PC-3 (cell line): ENCODE data around the gene DEFB131B. TPM values are rescaled to one million over a fixed set of nuclear protein-coding genes. Genes with fewer than 3 reads are reported as not detected.
"Not testable (repeated sequence)": the region's sequence is repeated elsewhere in the genome, so short reads cannot be mapped to it uniquely, and the experiment has no call there.

ENCODE experiments used
- ATAC-seq: fragments of 200-7000 bp; cut with Tn5 transposase; 2 replicates; pipeline ENCODE4 v1.9.1; 2020; ENCODE audit warnings: mild to moderate bottlenecking, moderate library complexity
- BruUV-seq: library from RNA; stranded (reverse); fragments of 400-500 nt; replicated peaks from 2 replicates; lab custom pipeline; 2021; lab: Mats Ljungman, UMichigan
- CTCF ChIA-PET: fragments of 300-600 bp; sonication (Branson Sonifier 250); formaldehyde crosslinking; loops from one replicate; lab custom pipeline; 2022; ENCODE audit warnings: antibody characterized with exemption; lab: Charles Lee
- POLR2A ChIA-PET: fragments of 300-600 bp; sonication (Branson Sonifier 250); formaldehyde crosslinking; loops from one replicate; lab custom pipeline; 2022; ENCODE audit warnings: antibody characterized with exemption; ENCODE audit not compliant: unreplicated experiment; lab: Charles Lee
- DNase-seq: peaks from one replicate; pipeline ENCODE4 v3.0.0-alpha.2; 2015
- H2AFZ ChIP-seq: fragments of 300-600 bp; sonication (generic); 2 replicates; pipeline ENCODE4 v1.6.0; 2016; ENCODE audit warnings: antibody characterized with exemption, low read length
- H3F3A ChIP-seq: fragments of 300-600 bp; sonication (generic); one replicate; pipeline ENCODE4 v1.6.0; 2017; ENCODE audit warnings: antibody characterized with exemption, low read length, control low read depth, mild to moderate bottlenecking; ENCODE audit not compliant: unreplicated experiment
- H3K27ac ChIP-seq: fragments of 300-600 bp; sonication (generic); 2 replicates; pipeline ENCODE4 v1.5.1; 2016; ENCODE audit warnings: mild to moderate bottlenecking, low read length
- H3K27me3 ChIP-seq: fragments of 300-600 bp; sonication (generic); 2 replicates; pipeline ENCODE4 v1.6.1; 2016; ENCODE audit warnings: low read length, mixed read lengths
- H3K36me3 ChIP-seq: fragments of 300-600 bp; sonication (generic); 2 replicates; pipeline ENCODE4 v1.6.1; 2016; ENCODE audit warnings: low read depth, mixed run types, low read length, mixed read lengths
- H3K4me1 ChIP-seq: fragments of 300-600 bp; sonication (generic); 2 replicates; pipeline ENCODE4 v1.5.1; 2016; ENCODE audit warnings: low read length; ENCODE audit not compliant: insufficient read depth
- H3K4me2 ChIP-seq: fragments of 300-600 bp; sonication (generic); 2 replicates; pipeline ENCODE4 v1.6.0; 2016; ENCODE audit warnings: low read length
- H3K4me3 ChIP-seq: fragments of 300-600 bp; sonication (generic); 2 replicates; pipeline ENCODE4 v1.5.1; 2016; ENCODE audit warnings: mild to moderate bottlenecking, low read length, mixed read lengths
- H3K79me2 ChIP-seq: fragments of 300-600 bp; sonication (generic); 2 replicates; pipeline ENCODE4 v1.6.1; 2017; ENCODE audit warnings: low read length, mixed read lengths
- H3K9ac ChIP-seq: fragments of 300-600 bp; sonication (generic); 2 replicates; pipeline ENCODE4 v1.6.0; 2016; ENCODE audit warnings: mild to moderate bottlenecking, low read length
- H3K9me2 ChIP-seq: fragments of 300-600 bp; sonication (generic); replicated peaks from 2 replicates; pipeline ENCODE4 v1.6.1; 2016; ENCODE audit warnings: mixed run types, low read length, mixed read lengths
- H3K9me3 ChIP-seq: fragments of 300-600 bp; sonication (generic); 2 replicates; pipeline ENCODE4 v1.6.1; 2016; ENCODE audit warnings: low read length, mixed read lengths
- H4K20me1 ChIP-seq: fragments of 300-600 bp; sonication (generic); 2 replicates; pipeline ENCODE4 v1.6.1; 2016; ENCODE audit warnings: low read length, mixed read lengths
- EZH2 ChIP-seq: fragments of 300-600 bp; sonication (generic); IDR thresholded peaks from one replicate; pipeline ENCODE4 v1.6.1; 2017; ENCODE audit warnings: antibody characterized with exemption, mild to moderate bottlenecking, low read length; ENCODE audit not compliant: unreplicated experiment
- EZH2phosphoT487 ChIP-seq: fragments of 300-600 bp; sonication (generic); IDR thresholded peaks from 2 replicates; pipeline ENCODE4 v1.6.1; 2018; ENCODE audit warnings: mild to moderate bottlenecking, antibody characterized with exemption, low read length, borderline replicate concordance
- intact Hi-C: fragments of 100-400 bp; cut with micrococcal nuclease; formaldehyde crosslinking; loops from 2 replicates; pipeline ENCODE4 v1.9.0; 2023
- total RNA-seq: library from RNA; depleted of rRNA; stranded (reverse); fragments of >200 nt; gene quantifications from 2 replicates; pipeline ENCODE4 v1.2.3, GENCODE V29; 2014
- TF ChIP-seq, protein P1 (sequence below): fragments of 300-600 bp; sonication (generic); conservative IDR thresholded peaks from 2 replicates; pipeline ENCODE4 v1.5.1; 2017; ENCODE audit warnings: antibody characterized with exemption, low read depth, mild to moderate bottlenecking, low read length

The DEFB131B gene
- total RNA-seq, 1 experiment from 2014 or later, result not detected

GRCh38 chr11:71908218-71908617 lies 30.0 kb downstream of the DEFB131B start:
- no peaks in the 10 kb centered on the region for H3K79me2 ChIP-seq
- no peaks in the 10 kb centered on the region for H3K9me2 ChIP-seq
- no peaks in the 10 kb centered on the region for H3F3A ChIP-seq
- ATAC-seq, result no peak
- H3K9ac ChIP-seq, result no peak overlapping the region
- POLR2A ChIA-PET, result no interaction called here
- H3K9me3 ChIP-seq, result no peaks in the 10 kb centered on the region
- CTCF ChIA-PET, result no interaction called here
- H3K4me3 ChIP-seq, result no peak overlapping the region
- no peak for TF ChIP-seq EZH2phosphoT487
- no peak for TF ChIP-seq EZH2
- TF ChIP-seq, protein P1, sequence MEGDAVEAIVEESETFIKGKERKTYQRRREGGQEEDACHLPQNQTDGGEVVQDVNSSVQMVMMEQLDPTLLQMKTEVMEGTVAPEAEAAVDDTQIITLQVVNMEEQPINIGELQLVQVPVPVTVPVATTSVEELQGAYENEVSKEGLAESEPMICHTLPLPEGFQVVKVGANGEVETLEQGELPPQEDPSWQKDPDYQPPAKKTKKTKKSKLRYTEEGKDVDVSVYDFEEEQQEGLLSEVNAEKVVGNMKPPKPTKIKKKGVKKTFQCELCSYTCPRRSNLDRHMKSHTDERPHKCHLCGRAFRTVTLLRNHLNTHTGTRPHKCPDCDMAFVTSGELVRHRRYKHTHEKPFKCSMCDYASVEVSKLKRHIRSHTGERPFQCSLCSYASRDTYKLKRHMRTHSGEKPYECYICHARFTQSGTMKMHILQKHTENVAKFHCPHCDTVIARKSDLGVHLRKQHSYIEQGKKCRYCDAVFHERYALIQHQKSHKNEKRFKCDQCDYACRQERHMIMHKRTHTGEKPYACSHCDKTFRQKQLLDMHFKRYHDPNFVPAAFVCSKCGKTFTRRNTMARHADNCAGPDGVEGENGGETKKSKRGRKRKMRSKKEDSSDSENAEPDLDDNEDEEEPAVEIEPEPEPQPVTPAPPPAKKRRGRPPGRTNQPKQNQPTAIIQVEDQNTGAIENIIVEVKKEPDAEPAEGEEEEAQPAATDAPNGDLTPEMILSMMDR, result no peak
- no peaks in the 10 kb centered on the region for H4K20me1 ChIP-seq
- no peaks in the 10 kb centered on the region for H3K27me3 ChIP-seq
- no peak overlapping the region for H2AFZ ChIP-seq
- no TSS peak for BruUV-seq
- intact Hi-C loops, result no loop called here
- H3K4me2 ChIP-seq, result no peak overlapping the region
- no peak for DNase-seq
- H3K27ac ChIP-seq, result no peak overlapping the region
- H3K36me3 ChIP-seq, result no peaks in the 10 kb centered on the region
- peaks cover 8% of the 10 kb centered on the region; the same call in 1 of the 2 replicates for H3K4me1 ChIP-seq

DNA sequence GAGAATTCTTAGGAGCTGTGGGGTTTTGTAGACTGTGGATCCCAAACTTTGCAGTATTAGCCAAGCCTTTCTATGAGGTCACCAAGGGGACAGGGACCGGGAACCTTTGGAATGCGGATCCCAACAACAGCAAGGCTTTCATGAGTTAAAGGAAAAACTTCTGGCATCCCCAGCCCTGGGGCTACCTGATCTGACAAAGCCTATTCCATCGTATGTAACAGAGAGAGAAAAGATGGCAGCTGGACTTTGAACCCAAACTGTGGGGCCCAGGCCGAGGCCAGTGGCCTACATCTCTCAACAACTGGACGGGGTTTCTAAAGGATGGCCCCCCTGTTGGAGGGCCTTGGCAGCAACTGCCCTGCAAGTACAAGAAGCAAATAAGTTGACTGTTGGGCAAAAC lies 32.5 kb downstream of the DEFB131B start:
- DNase-seq, H3K9me3 ChIP-seq, ATAC-seq, intact Hi-C loops, H3K4me1 ChIP-seq, H3F3A ChIP-seq, H2AFZ ChIP-seq, H4K20me1 ChIP-seq, H3K9ac ChIP-seq, H3K36me3 ChIP-seq, BruUV-seq, POLR2A ChIA-PET, H3K9me2 ChIP-seq, H3K27me3 ChIP-seq, H3K4me2 ChIP-seq, H3K4me3 ChIP-seq, H3K27ac ChIP-seq, CTCF ChIA-PET, H3K79me2 ChIP-seq: not testable (repeated sequence)

DNA sequence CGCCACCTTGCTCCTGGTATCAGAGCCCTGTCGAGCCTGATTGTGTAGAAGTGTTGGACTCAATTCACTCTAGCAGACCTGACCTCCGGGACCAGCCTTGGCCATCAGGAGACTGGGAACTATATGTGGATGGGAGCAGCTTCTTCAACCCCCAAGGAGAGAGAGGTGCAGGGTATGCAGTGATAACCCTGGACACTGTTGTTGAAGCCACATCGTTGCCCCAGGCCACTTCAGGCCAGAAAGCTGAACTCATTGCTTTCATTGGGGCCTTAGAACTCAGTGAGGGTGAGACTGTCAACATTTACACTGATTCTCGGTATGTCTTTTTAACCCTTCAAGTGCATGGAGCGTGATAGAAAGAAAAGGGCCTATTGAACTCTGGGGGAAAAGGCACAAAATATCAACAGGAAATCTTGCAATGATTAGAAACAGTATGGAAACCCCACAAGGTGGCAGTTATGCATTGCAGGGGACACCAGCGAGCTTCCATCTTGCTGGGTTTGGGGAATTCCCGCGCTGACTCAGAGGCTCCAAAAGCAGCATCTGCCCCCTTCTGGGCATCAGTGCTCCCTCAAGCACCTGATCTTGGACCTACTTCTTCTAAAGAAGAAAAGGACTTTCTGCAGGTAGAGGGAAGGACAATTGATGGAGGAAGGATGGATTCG lies 33.2 kb downstream of the DEFB131B start:
- POLR2A ChIA-PET, H3K27me3 ChIP-seq, CTCF ChIA-PET, H2AFZ ChIP-seq, H3K27ac ChIP-seq, ATAC-seq, H3K4me2 ChIP-seq, H3K9me3 ChIP-seq, H3F3A ChIP-seq, H3K9ac ChIP-seq, H3K36me3 ChIP-seq, H3K4me1 ChIP-seq, H3K9me2 ChIP-seq, H4K20me1 ChIP-seq, intact Hi-C loops, H3K79me2 ChIP-seq, BruUV-seq, H3K4me3 ChIP-seq: not testable (repeated sequence)
- peak; percentile 11 for DNase-seq

- H4K20me1 ChIP-seq, H3K27ac ChIP-seq, H3F3A ChIP-seq, H3K9me3 ChIP-seq, H3K4me1 ChIP-seq, H3K9me2 ChIP-seq, ATAC-seq, H2AFZ ChIP-seq, H3K9ac ChIP-seq, BruUV-seq, POLR2A ChIA-PET, CTCF ChIA-PET, H3K36me3 ChIP-seq, DNase-seq, H3K27me3 ChIP-seq, intact Hi-C loops, H3K79me2 ChIP-seq, H3K4me3 ChIP-seq, H3K4me2 ChIP-seq: not testable (repeated sequence)
Observed at GRCh38 chr11:71911986-71912340, 33.7 kb downstream of the DEFB131B start.
